OCI-M1 (cell line): ENCODE data around the gene PHF21A.

Source experiments
- DNase-seq: peaks from one replicate; lab custom pipeline; 2025; lab: John Stamatoyannopoulos, UW

The PHF21A gene

DNA sequence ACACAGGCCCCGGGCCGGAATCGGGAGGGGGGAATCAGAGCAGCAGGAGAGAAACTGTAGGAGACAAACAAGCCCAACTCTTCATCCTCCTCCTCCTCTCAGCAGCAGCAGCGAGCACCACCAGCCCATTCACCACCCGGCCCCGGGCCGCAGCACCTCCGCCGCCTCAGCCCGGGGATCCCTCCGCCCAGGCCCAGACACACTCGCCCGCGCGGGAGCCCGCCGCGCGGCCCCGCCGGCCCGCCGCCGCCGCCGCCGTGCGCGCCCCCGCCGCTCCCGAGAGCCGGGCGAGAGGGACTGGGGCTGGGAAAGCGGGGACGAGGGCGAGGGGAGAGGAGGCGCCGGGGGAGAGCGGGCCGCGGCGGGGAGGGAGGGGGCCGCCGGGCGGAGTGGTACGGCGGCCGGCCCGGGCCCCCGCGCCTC lies at the start of gene PHF21A:
Gene PHF21A, minus strand, starts transcription at position 154 of the 423 bp plus-strand sequence. CDS start 37,235 bp downstream, outside the sequence.
- DNase-seq: peak; percentile 94

GRCh38 chr11:46170797-46171196 lies 49.5 kb upstream of the PHF21A start:
- DNase-seq: no peak

GRCh38 chr11:46162700-46163099 lies 41.4 kb upstream of the PHF21A start:
- no peak for DNase-seq

GRCh38 chr11:46161201-46161600 lies 39.9 kb upstream of the PHF21A start:
- DNase-seq: no peak

DNA sequence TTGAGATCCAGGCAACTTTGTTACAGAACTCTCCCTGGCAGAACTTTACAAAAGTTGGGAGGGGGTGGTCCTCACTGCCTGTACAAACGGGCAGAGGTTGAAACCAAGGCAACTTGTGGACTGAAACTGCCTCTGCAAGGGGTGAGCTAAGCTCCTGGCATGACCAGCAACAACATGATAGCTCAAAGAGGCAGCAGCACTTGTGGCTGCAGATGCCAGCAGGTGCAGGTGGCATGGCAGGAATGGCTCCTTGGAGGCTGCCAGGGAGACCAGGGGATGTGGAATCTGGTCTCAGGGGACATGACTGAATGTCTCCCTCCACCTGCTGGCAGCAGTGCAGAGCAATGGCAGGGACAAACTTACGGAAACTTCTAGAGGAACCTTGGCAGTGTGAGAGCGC lies 38.8 kb upstream of the PHF21A start:
- no peak for DNase-seq

DNA sequence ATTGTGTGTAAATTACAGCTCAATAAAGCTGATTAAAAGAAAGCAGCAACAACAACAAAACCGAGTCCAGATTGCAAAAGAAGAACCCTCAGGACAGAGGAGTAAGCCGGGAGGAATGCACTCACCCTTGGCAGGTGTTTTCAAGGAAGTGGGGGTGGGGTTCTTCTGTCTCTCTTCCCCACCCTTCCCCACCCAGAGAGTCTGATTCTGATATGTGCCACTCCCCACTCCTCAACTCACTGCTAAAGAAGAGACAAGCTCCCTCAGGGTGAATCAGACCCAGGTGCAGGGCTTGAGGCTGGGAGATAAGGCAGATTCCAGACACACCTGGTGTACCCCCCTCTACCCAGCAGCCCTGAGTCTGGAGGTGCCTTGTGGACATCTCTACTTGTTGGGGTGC lies 38.4 kb upstream of the PHF21A start:
- no peak for DNase-seq

DNA sequence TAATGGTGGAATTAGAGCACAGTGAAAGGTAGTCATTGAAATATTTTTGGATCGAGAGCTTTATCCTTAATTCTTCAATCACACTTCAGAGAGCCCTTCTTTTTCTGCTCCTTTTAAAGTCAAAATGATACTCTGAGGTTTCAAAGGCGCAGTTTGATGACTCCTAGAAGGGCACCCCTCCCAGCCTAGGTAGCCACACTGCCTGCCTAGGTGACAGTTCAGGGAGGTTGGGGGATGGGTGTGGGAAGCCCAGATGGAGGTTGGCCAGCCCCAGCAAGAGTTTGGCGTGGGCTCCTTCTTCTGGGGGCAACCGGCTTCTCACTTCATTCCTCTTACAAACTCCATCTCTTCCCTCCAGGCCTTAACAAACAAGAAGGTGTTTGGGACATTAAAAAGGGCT lies 28.6 kb upstream of the PHF21A start:
- DNase-seq: no peak

DNA sequence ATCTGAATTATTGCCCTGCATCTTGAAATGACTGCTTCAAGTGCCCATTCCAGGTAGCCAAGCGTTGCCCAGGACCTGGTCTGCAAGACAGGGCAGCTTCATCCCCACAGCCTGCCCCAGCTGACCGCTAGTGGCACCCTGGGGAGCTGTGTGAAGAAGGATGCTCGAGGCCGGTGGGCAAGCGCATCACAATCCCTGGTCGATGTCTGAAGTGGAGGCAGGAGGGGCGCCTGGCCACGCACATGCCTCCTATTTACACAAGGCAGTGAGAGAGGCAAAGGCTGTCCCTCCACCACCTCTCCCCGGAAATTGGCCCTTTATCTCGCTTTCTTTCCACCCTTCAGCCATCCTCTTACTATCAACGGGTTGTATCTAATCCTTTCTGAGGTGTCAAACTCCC lies 28.1 kb upstream of the PHF21A start:
- no peak for DNase-seq

DNA sequence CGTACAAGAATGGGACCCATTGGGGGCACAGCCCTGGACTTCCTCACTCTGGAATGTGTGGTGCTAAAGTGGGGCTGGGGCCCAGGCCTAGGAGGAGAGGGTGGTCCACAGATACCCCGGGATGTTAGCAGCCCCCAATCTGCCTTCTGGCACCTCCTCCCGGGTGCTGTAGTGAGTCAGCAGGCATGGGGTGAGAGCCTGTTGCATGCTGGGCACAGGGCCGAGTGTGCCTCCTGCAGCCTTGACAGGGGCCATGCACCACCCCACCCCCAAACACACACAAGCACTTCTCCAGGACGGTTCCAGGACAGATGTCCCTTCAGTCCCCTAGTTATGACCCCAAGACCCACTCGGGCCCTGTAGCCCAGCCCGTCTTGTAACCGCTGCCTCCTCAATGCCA lies 23.5 kb upstream of the PHF21A start:
- DNase-seq: no peak

GRCh38 chr11:46143049-46143806 lies 22.0 kb upstream of the PHF21A start:
- no peak for DNase-seq

- no peak for DNase-seq
Measured at GRCh38 chr11:46142561-46142960, 21.3 kb upstream of the PHF21A start.

GRCh38 chr11:46141597-46141996 lies 20.3 kb upstream of the PHF21A start:
- no peak for DNase-seq

DNA sequence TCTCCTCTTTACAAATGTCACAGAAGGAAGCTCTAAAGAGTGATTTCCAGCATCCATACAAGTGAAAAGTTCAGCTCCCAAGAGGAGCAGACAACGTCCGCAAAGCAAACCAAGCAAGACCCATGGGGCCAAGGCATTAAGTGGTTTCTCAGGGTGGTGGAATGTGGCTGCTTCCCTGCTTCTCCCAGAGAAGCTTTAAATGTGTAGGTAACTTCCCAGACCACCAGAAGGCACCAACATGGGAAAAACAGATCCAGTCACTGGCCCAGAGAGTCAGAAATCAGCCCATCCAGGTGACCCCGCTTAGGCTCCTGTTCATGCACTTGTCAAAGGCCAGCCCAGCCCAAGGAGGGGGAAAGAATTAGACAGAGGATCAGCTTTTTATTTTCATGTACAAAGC lies 13.3 kb upstream of the PHF21A start:
- DNase-seq: no peak

DNA sequence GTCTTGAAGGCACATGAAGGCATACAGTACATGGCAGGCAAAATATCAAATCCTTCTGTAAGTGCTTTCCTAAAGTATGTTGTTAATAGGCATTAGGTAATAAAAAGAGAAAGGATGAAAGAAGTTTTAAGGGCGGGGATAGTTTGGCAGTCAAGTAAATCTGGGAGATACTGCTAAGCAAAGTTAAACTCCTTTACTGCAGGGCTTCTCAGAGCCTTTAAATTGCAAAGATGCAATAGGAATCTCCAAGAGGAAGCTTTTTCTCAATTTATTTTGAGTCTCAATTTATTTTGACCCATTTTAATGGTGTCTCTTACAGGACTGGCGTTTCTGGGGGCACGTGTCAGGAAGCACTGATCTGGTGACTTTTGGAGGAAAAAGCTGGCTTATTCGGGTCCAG lies 12.8 kb upstream of the PHF21A start:
- DNase-seq: no peak

GRCh38 chr11:46133119-46133518 lies 11.9 kb upstream of the PHF21A start:
- no peak for DNase-seq

DNA sequence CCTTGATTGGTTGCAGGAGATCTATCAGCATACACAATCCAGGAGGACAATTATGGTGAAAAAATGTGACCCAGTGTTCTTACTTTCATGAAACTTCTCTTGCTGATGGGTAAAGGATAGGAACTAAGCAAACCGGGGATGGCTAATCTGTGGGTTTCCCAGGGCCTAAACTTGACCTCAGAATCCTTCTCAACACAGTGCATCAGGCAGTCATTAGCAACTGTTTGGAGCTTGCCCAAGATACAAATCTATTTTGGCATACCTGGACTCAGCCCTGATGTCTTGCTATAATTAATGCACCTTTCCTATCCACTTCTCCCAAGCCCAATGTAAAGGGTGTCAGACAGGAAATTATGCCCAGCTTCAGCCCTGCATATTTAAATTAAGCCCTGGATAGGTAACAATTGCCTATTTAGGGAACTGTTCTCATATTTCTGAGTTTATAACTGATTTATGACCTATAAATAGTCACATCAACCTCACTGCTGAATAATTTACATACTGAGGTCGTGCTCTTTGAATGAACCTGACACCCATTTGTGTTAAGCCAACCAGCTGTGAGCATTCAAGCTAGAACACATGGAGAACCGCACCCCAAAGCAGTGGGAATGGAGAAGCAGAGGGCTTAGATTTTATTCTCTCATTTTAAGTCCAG lies 9.2 kb upstream of the PHF21A start:
- DNase-seq: no peak

- no peak for DNase-seq
Measured at GRCh38 chr11:46129133-46129532, 7.9 kb upstream of the PHF21A start.

- DNase-seq: peak; percentile 96
Measured at GRCh38 chr11:46127150-46127638, 5.9 kb upstream of the PHF21A start.

- no peak for DNase-seq
Measured at GRCh38 chr11:46125284-46125683, 4.0 kb upstream of the PHF21A start.

DNA sequence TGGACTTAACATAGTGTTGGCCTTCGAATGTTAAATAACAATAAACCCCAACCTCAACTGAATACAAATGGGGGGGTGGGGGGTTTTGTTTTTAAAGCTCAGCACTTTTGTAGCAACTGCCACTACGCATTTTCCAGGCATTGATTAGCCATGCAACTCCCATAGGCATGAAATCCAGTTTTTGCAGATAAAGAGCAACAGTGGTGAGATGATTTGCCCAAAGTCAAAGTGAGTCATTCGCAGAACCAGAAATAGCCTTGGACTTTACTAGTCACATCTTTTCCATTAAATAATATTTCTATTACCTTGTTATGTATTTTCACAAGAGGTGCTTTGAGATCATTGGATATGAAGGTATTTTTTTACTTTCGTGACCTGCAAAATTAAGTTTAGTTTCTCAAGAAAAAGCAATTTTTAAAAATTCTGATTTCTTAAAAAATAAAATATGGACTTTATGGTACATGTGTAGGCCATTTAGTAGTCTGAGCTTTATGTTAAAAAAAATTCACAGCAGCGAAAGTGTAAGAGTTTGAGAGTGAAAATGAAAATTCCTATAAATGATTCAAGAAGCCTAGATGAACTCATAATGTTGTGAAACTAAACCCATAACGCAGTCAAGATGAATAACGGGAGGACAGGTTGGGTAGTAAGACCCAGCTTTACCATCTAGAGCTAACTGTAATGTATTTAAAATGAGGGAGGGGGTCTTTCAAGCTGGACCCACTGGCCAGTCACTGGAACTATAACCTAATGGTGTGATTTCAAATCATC lies 1.9 kb upstream of the PHF21A start:
- DNase-seq: peak; percentile 52

GRCh38 chr11:46121724-46122477 lies 647 bp upstream of the PHF21A start:
- peak; percentile 88 for DNase-seq
